ENCODE measurements around the gene PRICKLE2.

- no peak for TF ChIP-seq POLR2AphosphoS5 (IDR thresholded peaks at IDR 0.05)
- peak in 1 of 4 experiments; percentile 10 for TF ChIP-seq CTCF (IDR thresholded peaks at IDR 0.05)
- TF ChIP-seq POLR2A (IDR thresholded peaks at IDR 0.05), result no peak
Measured at GRCh38 chr3:64148955-64149653, 76.2 kb downstream of the PRICKLE2 start.

All from gastroesophageal sphincter (tissue), 3 donors.